ENCODE measurements around the gene TRABD.

The TRABD gene

GRCh38 chr22:50206599-50206998 lies 20.9 kb downstream of the TRABD start:
- Histone ChIP-seq H3K4me1 (ENCODE audit: insufficient read depth, low read length) (peaks cover 19% of the 10 kb centered on the region), H3K27ac (ENCODE audit: low read length) (no peak overlapping the region), H3K36me3 (ENCODE audit: insufficient read depth, low read length) (peaks cover 73% of the 10 kb centered on the region), H3K27me3 (ENCODE audit: insufficient read depth, low read length, poor library complexity) (no peaks in the 10 kb centered on the region), H3K9me3 (ENCODE audit: insufficient read depth, low read length, severe bottlenecking) (no peaks in the 10 kb centered on the region), H4K20me1 (ENCODE audit: insufficient read depth, low read length) (peaks cover 64% of the 10 kb centered on the region), H3K4me3 (ENCODE audit: low read depth in 1 of 2, low read length in 2 of 2) (no peak overlapping the region), H3K9ac (ENCODE audit: low read depth, low read length) (no peak overlapping the region), H3K4me2 (ENCODE audit: insufficient read depth, low read length) (no peak overlapping the region), H3K79me2 (ENCODE audit: insufficient read depth, low read length) (peaks cover 36% of the 10 kb centered on the region), H2AFZ (ENCODE audit: low read depth, low read length) (no peak overlapping the region)
- peak; percentile 41; the same call in 1 of the 3 replicates for ATAC-seq (ENCODE audit: insufficient read depth, low read depth)
- peak; percentile 33 for DNase-seq
- peak; percentile 54 for TF ChIP-seq CTCF (IDR thresholded peaks at IDR 0.05; ENCODE audit: borderline replicate concordance, extremely low read depth, low read length, poor library complexity, severe bottlenecking)
- TF ChIP-seq EZH2 (IDR thresholded peaks at IDR 0.05; ENCODE audit: borderline replicate concordance, low read depth, low read length, severe bottlenecking): no peak

GRCh38 chr22:50207383-50208140 lies 21.8 kb downstream of the TRABD start:
- H3K27me3 ChIP-seq (ENCODE audit: insufficient read depth, low read length, poor library complexity): no peaks in the 10 kb centered on the region
- no peak overlapping the region for H3K9ac ChIP-seq (ENCODE audit: low read depth, low read length)
- peaks cover 31% of the 10 kb centered on the region for H3K79me2 ChIP-seq (ENCODE audit: insufficient read depth, low read length)
- no peak overlapping the region for H3K4me2 ChIP-seq (ENCODE audit: insufficient read depth, low read length)
- H2AFZ ChIP-seq (ENCODE audit: low read depth, low read length): no peak overlapping the region
- TF ChIP-seq EZH2 (IDR thresholded peaks at IDR 0.05; ENCODE audit: borderline replicate concordance, low read depth, low read length, severe bottlenecking): no peak
- TF ChIP-seq CTCF (IDR thresholded peaks at IDR 0.05; ENCODE audit: borderline replicate concordance, extremely low read depth, low read length, poor library complexity, severe bottlenecking): no peak
- peaks cover 81% of the 10 kb centered on the region for H3K36me3 ChIP-seq (ENCODE audit: insufficient read depth, low read length)
- ATAC-seq (ENCODE audit: insufficient read depth, low read depth): no peak
- DNase-seq: no peak
- peaks cover 57% of the 10 kb centered on the region for H4K20me1 ChIP-seq (ENCODE audit: insufficient read depth, low read length)
- H3K4me3 ChIP-seq (ENCODE audit: low read depth in 1 of 2, low read length in 2 of 2): no peak overlapping the region
- no peak overlapping the region for H3K27ac ChIP-seq (ENCODE audit: low read length)
- H3K4me1 ChIP-seq (ENCODE audit: insufficient read depth, low read length): peaks cover 10% of the 10 kb centered on the region
- H3K9me3 ChIP-seq (ENCODE audit: insufficient read depth, low read length, severe bottlenecking): no peaks in the 10 kb centered on the region

GRCh38 chr22:50208430-50208938 lies 22.8 kb downstream of the TRABD start:
- no peak for ATAC-seq (ENCODE audit: insufficient read depth, low read depth)
- Histone ChIP-seq H3K9me3 (ENCODE audit: insufficient read depth, low read length, severe bottlenecking) (no peaks in the 10 kb centered on the region), H3K4me1 (ENCODE audit: insufficient read depth, low read length) (peaks cover under 1% of the 10 kb centered on the region; the same call in 1 of the 2 replicates), H3K27me3 (ENCODE audit: insufficient read depth, low read length, poor library complexity) (no peaks in the 10 kb centered on the region), H2AFZ (ENCODE audit: low read depth, low read length) (no peak overlapping the region), H3K27ac (ENCODE audit: low read length) (no peak overlapping the region), H4K20me1 (ENCODE audit: insufficient read depth, low read length) (peaks cover 58% of the 10 kb centered on the region), H3K9ac (ENCODE audit: low read depth, low read length) (no peak overlapping the region), H3K79me2 (ENCODE audit: insufficient read depth, low read length) (peaks cover 30% of the 10 kb centered on the region), H3K4me3 (ENCODE audit: low read depth in 1 of 2, low read length in 2 of 2) (no peak overlapping the region), H3K4me2 (ENCODE audit: insufficient read depth, low read length) (no peak overlapping the region), H3K36me3 (ENCODE audit: insufficient read depth, low read length) (peaks cover 83% of the 10 kb centered on the region)
- DNase-seq: no peak
- TF ChIP-seq CTCF (IDR thresholded peaks at IDR 0.05; ENCODE audit: borderline replicate concordance, extremely low read depth, low read length, poor library complexity, severe bottlenecking): no peak
- no peak for TF ChIP-seq EZH2 (IDR thresholded peaks at IDR 0.05; ENCODE audit: borderline replicate concordance, low read depth, low read length, severe bottlenecking)
